HG03575 (cell line): ENCODE data around the gene RTN1.

ENCODE experiments used
- ATAC-seq: cut with Tn5 transposase; IDR thresholded peaks from one replicate; pipeline ENCODE4 v1.9.1; 2021; ENCODE audit not compliant: unreplicated experiment, insufficient number of reproducible peaks, low FRiP score; ENCODE audit errors: extremely low read depth

The RTN1 gene

GRCh38 chr14:59585891-59586554, 284.6 kb downstream of the RTN1 start:
- no peak for ATAC-seq

- ATAC-seq: no peak
These were observed 286.8 kb downstream of the RTN1 start for GRCh38 chr14:59583755-59584154.

- ATAC-seq: no peak
These were observed 287.6 kb downstream of the RTN1 start for GRCh38 chr14:59582845-59583509.

- no peak for ATAC-seq
These were observed 288.4 kb downstream of the RTN1 start for GRCh38 chr14:59582161-59582560.

- ATAC-seq: no peak
These were observed 289.7 kb downstream of the RTN1 start for GRCh38 chr14:59580911-59581310.

- ATAC-seq: peak; percentile 72
These were observed 294.0 kb downstream of the RTN1 start, which contains the start of gene CCDC175 for GRCh38 chr14:59576332-59577294. TSS of gene CCDC175 (minus strand) at chr14:59576812. CDS start at chr14:59576775, 37 bp downstream.

- no peak for ATAC-seq
These were observed 300.5 kb downstream of the RTN1 start for GRCh38 chr14:59570122-59570521.

GRCh38 chr14:59566725-59567124, 303.9 kb downstream of the RTN1 start:
- no peak for ATAC-seq

GRCh38 chr14:59566296-59566695, 304.3 kb downstream of the RTN1 start:
- no peak for ATAC-seq

- ATAC-seq: no peak
These were observed 305.5 kb downstream of the RTN1 start for GRCh38 chr14:59565087-59565486.

- ATAC-seq: no peak
These were observed 306.2 kb downstream of the RTN1 start for GRCh38 chr14:59564366-59564765.

- ATAC-seq: no peak
These were observed 323.3 kb downstream of the RTN1 start for GRCh38 chr14:59547310-59547709.
